GM18907 (cell line): ENCODE results near the gene GBGT1.
A peak's percentile ranks its signal among the peaks of the same experiment; 100 is the strongest.

Experiments used
- ATAC-seq: cut with Tn5 transposase; IDR thresholded peaks from one replicate; pipeline ENCODE4 v1.9.1; 2021; ENCODE audit warnings: mild to moderate bottlenecking, moderate library complexity; ENCODE audit not compliant: unreplicated experiment

Gene GBGT1

GRCh38 chr9:133129001-133129795, 34.5 kb downstream of the GBGT1 start:
- no peak for ATAC-seq

DNA sequence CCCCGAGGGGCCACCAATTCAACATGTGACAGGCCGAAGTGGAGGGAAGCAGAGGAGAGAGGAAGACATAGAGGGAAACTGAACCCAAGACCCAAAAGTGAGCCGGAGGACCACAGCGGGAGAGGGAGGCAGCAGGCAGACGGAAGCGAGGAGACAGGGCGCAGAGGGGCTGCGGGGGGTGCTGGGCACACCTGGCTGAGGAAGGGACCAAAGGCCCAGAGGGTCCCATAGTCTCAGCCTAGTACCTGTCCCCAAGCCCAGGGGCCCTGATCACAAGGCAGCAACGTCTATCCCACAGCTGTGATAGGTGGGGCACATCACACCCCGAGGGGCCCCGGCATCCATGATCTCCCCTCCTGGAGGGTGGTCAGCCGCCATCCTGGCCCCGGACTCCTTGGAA, 35.6 kb downstream of the GBGT1 start:
- ATAC-seq = no peak

DNA sequence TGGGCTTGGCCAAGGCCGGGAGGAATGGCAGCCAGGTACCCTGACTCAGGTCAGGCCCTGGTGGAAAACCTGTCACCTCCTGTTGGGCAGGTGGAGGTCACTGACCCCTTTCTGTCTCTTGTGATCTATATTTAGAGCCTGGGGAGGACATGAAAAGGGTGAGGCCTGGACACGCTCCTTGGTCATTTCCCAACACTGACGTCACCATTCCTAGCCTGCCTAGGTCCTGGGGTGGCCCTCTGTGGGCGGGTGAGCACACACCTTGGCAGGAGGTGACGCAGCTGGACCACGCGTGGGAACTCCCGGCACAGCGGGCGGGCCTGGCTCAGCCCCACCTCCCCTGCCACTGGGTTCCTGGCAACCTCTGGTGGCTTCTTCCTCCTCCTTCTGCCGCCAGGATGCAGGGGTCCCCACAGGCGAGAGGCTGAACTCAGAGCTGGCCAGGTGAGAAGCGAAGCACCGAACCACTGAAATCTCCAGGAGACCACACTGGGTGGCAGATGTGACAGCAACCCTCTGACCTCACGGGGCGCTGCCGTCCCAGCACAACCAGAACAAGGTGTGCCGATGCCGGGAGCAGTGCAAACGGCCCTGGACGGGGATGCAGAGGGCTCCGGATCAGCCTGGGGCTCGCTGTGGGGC, 36.3 kb downstream of the GBGT1 start:
- ATAC-seq = no peak

GRCh38 chr9:133126697-133127339, 36.9 kb downstream of the GBGT1 start:
- ATAC-seq = no peak

DNA sequence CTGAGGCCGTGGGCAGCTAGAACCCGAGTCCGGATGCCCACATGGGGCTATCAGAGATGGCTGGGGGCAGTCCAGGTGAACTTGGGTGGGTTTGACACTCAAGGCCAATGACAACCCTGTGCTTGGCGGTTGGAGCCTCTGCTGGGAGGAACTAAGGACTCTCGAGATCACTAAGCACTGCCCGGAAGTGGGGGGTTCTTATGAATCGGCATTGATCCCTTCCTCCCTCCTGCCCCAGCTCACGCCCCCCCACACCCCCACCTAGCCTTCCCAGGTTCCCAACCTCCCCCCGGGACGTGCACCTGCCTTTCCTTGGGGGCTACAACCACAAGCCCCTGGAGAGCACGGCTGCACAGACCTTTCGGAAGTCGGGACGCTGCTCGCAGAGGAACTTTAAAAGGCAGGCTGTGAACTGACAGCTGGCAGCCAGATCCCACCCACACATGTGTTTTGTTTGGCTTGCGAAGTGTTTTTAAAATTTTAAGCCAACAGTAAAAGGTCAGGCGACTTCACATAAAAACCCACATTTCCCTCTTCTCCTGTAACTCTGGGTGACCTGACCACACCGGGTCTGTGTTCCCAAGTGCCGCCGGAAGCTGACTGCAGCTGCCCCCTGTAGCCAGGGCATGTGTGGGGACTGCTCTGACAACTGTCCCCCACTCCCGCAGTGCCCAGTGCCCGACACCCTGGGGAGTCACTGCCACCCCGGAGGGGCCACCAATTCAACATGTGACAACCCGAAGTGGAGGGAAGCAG, 37.6 kb downstream of the GBGT1 start:
- ATAC-seq = no peak

- ATAC-seq = no peak
Observed at GRCh38 chr9:133124907-133125275, 38.8 kb downstream of the GBGT1 start.

- ATAC-seq = no peak
Observed at GRCh38 chr9:133124123-133124906, 39.4 kb downstream of the GBGT1 start.

DNA sequence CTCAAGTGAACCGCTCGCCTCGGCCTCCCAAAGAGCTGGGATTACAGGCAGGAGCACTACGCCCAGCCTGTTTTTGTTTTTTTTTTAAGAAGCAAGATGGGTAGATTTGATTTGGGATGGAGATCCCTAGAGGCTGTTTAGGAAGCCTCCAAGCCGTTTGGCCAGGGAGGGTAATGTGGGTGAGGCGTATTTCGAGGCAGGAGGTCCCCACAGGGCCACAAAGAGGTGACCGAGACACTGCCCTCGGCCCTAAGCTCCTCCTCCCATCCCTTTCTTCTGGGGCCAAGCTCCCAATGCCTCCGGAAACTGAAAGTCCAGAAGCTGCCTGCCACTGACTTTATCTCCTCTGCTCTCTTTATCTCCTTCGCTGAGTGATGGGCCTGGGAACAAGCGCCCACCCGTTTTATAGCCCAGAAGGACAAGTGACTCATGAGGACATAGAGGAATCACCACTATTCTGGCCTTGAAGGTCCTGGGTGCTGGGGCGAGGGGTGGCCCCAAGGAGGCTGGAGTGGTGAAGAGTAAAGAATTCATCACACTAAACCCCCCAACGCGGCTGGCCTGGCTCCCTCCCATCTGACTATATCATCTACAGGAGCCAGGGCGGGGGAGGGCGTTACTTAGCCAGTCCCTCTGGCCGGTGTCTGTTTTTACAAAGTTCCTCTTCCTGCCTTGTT, 40.6 kb downstream of the GBGT1 start:
- ATAC-seq = no peak

DNA sequence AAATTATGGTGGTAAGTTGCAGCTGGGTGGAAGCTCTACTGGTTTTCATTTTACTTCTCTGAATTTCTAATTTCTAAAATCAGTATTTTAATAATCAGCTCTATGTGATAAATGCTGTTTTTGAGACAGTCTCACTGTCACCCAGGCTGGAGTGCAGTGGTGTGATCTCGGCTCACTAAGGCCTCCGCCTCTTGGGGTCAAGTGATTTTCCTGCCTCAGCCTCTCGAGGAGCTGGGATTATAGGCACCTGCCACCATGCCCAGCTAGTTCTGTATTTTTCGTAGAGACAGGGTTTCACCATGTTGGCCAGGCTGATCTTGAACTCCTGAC, 41.1 kb downstream of the GBGT1 start:
- no peak for ATAC-seq

- ATAC-seq = peak; percentile 0
Observed at GRCh38 chr9:133121915-133122550, 41.7 kb downstream of the GBGT1 start.

- ATAC-seq = peak; percentile 59
Observed at GRCh38 chr9:133121198-133121914, 42.4 kb downstream of the GBGT1 start, which contains the start of gene RALGDS. Gene RALGDS, minus strand, starts transcription at chr9:133121240. Its CDS starts 86 bp downstream, at chr9:133121154.

GRCh38 chr9:133120501-133121197, 43.1 kb downstream of the GBGT1 start:
- no peak for ATAC-seq

GRCh38 chr9:133119846-133120500, 43.7 kb downstream of the GBGT1 start:
- ATAC-seq = no peak

GRCh38 chr9:133119103-133119845, 44.4 kb downstream of the GBGT1 start:
- no peak for ATAC-seq

GRCh38 chr9:133118568-133118967, 45.1 kb downstream of the GBGT1 start:
- no peak for ATAC-seq

DNA sequence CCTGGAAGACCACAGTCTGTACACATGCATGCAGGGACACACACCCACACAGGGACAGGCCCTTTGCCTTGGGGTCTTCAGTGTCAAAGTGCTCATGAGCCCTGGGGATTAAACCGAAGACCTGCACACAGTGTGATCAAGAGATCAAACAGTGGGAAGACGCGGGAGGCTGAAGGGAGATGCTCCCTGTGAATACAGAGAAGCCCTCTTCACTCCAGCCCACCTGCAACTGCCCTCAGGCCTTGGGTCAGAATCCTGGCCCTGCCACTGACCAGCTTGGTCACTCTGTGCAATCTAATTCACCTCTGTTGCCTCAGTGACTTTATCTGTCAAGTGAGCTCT, 45.6 kb downstream of the GBGT1 start:
- no peak for ATAC-seq
